AG04450 (cell line): Measurements from ENCODE around the gene ZNF513. TPM values are rescaled to one million over a fixed set of nuclear protein-coding genes. Genes with fewer than 3 reads are reported as not detected.

ENCODE experiments used
- CTCF ChIA-PET: fragments of 300-600, 350-600 bp; formaldehyde crosslinking; extraction: SDS; loops from one replicate; lab custom pipeline; 2022; ENCODE audit warnings: antibody characterized with exemption, inconsistent platforms; lab: Charles Lee
- POLR2A ChIA-PET: fragments of 350-600 bp; formaldehyde crosslinking; extraction: SDS; loops from one replicate; lab custom pipeline; 2021; ENCODE audit warnings: antibody characterized with exemption, inconsistent platforms; lab: Yijun Ruan, JAX
- DNase-seq: peaks from one replicate; pipeline ENCODE4 v3.0.0-alpha.2; 2011; ENCODE audit warnings: low read depth, low spot score
- H3K27ac ChIP-seq: one replicate; pipeline ENCODE4 v1.5.1; 2012; ENCODE audit warnings: low read depth, low read length, control low read depth
- H3K27me3 ChIP-seq: one replicate; pipeline ENCODE4 v1.6.0; 2012; ENCODE audit warnings: low read length; ENCODE audit not compliant: control insufficient read depth, insufficient read depth
- H3K4me3 ChIP-seq: 2 replicates; pipeline ENCODE4 v1.5.1; 2011; ENCODE audit warnings: mild to moderate bottlenecking, low read depth, low read length, control low read depth
- H3K9me3 ChIP-seq: 2 replicates; pipeline ENCODE4 v1.5.1; 2012; ENCODE audit warnings: low read length; ENCODE audit not compliant: control insufficient read depth, insufficient read depth
- polyA minus RNA-seq: library from RNA; depleted of rRNA, polyadenylated mRNA; stranded (reverse); fragments of >200 nt; gene quantifications from 2 replicates; pipeline ENCODE4 v1.2.3, GENCODE V29; 2011; rRNA and poly(A)+ RNA removed
- polyA plus RNA-seq: library from polyadenylated mRNA; depleted of rRNA; stranded (reverse); fragments of >200 nt; gene quantifications from 2 replicates; pipeline ENCODE4 v1.2.3, GENCODE V29; 2011; rRNA removed
- TF ChIP-seq, protein P1 (sequence below): IDR thresholded peaks from 2 replicates; pipeline ENCODE4 v1.5.1; 2011; ENCODE audit warnings: low read depth, low read length, control low read depth, inconsistent platforms

The ZNF513 gene, protein sequence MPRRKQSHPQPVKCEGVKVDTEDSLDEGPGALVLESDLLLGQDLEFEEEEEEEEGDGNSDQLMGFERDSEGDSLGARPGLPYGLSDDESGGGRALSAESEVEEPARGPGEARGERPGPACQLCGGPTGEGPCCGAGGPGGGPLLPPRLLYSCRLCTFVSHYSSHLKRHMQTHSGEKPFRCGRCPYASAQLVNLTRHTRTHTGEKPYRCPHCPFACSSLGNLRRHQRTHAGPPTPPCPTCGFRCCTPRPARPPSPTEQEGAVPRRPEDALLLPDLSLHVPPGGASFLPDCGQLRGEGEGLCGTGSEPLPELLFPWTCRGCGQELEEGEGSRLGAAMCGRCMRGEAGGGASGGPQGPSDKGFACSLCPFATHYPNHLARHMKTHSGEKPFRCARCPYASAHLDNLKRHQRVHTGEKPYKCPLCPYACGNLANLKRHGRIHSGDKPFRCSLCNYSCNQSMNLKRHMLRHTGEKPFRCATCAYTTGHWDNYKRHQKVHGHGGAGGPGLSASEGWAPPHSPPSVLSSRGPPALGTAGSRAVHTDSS
- polyA plus RNA-seq (7.4 and 11.1 TPM in 2 replicates), polyA minus RNA-seq (8.4 and 8.7 TPM in 2 replicates)

DNA sequence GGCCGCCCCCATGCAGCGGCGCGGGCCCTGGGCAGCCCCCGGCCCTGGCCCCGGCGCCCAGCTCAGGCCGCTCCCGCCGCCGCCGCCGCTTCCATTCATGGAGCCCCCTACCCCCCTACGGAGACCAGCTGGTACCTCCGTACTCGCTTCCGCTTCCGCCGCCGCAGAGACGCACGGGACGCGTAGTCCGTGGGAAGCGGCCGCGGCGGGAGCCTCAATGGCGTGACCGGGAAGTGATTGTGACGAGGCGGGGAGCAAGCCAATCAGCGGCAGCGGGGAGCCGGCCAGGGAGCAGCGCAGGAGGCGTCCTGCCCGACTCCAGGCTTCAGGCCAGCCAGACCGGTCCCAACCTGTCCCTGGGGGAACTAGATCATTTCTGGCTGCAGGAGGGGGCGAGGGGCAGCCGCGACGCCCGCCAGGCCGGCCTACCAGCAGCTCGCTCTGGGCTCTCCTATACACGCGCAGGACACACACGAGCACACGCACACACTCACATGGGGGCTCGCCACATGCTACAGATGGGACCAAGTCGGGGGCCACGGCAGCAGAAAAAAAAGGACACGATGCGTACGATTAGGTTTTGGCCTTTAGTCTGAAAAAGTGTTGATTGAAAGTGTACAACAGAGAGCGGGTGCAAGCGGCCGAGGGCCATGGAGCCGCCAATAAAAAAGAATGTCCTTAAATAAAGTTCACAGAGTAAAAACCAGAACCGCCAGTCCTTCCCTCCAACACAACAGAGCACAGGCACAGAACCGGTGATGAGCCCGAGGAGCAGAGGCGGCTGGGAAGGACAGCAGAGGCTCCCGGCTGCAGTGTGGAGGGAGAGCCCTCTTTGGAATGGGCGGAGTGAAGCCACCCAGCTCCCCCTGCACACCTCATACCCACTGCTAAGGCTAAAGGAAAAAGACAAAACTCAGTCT, at the start of gene ZNF513:
Gene ZNF513 (minus strand): TSS at position 109 of the 920 bp plus-strand sequence. CDS start 208 bp downstream, outside the sequence.
- H3K4me3 ChIP-seq: peak within 1 kb of the TSS; percentile 88
- H3K27me3 ChIP-seq: no peaks in the 10 kb centered on the region
- H3K27ac ChIP-seq: peak within 1 kb of the TSS; percentile 95
- TF ChIP-seq, protein P1, sequence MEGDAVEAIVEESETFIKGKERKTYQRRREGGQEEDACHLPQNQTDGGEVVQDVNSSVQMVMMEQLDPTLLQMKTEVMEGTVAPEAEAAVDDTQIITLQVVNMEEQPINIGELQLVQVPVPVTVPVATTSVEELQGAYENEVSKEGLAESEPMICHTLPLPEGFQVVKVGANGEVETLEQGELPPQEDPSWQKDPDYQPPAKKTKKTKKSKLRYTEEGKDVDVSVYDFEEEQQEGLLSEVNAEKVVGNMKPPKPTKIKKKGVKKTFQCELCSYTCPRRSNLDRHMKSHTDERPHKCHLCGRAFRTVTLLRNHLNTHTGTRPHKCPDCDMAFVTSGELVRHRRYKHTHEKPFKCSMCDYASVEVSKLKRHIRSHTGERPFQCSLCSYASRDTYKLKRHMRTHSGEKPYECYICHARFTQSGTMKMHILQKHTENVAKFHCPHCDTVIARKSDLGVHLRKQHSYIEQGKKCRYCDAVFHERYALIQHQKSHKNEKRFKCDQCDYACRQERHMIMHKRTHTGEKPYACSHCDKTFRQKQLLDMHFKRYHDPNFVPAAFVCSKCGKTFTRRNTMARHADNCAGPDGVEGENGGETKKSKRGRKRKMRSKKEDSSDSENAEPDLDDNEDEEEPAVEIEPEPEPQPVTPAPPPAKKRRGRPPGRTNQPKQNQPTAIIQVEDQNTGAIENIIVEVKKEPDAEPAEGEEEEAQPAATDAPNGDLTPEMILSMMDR: no peak
- no peaks in the 10 kb centered on the region; the same call in 1 of the 2 replicates for H3K9me3 ChIP-seq
- ChIA-PET POLR2A (interaction anchor here (0.6 to 3.0 kb wide), 6 partner anchors 11 to 216 kb away, joined by 3 to 34 read pairs (median 6); partner anchors contain the start of genes EIF2B4, GTF3C2, NRBP1 and SNX17), CTCF (interaction anchor here (2.2 kb wide), 1 partner anchor 11 kb away, joined by 10 read pairs; the partner anchor contains the start of genes EIF2B4 and SNX17)
- DNase-seq: peak; percentile 84

DNA sequence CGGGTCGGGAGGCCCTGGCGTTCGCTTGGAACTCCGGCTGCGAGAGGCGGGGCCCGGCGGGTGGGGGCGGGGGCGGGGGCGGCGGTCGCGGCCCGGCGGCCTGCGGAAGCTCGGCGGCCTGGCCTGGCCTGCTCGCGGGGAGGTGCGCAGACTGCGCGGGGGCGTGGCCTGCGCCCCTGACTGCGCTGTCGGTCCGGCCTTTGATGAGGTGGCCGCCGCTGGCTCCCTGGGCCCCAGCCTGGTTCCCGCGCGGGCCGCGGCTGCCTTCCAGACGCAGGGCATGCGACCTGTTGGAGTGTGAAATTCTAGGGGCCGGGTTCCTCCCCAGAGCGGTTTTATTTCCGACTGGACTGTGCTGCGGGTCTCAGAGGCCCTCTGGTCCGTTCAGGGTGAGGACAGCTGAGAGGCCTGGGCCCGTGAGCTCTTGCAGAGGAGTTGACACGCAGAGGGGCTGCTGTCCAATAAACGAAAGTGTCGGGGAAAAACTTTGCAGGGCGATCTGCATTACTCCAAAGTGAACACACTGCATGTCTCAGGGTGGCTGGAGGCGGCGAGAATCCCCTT, 48.5 kb upstream of the ZNF513 start:
- ChIA-PET CTCF (interaction anchor here (0.8 to 2.9 kb wide), 4 partner anchors 22 to 254 kb away, joined by 3 to 11 read pairs (median 4); no protein-coding TSS in a partner anchor), POLR2A (interaction anchor here (0.6 to 3.6 kb wide), 15 partner anchors 12 to 295 kb away, joined by 3 to 43 read pairs (median 5); partner anchors contain the start of genes CCDC121, EIF2B4, GPN1 and GTF3C2)

DNA sequence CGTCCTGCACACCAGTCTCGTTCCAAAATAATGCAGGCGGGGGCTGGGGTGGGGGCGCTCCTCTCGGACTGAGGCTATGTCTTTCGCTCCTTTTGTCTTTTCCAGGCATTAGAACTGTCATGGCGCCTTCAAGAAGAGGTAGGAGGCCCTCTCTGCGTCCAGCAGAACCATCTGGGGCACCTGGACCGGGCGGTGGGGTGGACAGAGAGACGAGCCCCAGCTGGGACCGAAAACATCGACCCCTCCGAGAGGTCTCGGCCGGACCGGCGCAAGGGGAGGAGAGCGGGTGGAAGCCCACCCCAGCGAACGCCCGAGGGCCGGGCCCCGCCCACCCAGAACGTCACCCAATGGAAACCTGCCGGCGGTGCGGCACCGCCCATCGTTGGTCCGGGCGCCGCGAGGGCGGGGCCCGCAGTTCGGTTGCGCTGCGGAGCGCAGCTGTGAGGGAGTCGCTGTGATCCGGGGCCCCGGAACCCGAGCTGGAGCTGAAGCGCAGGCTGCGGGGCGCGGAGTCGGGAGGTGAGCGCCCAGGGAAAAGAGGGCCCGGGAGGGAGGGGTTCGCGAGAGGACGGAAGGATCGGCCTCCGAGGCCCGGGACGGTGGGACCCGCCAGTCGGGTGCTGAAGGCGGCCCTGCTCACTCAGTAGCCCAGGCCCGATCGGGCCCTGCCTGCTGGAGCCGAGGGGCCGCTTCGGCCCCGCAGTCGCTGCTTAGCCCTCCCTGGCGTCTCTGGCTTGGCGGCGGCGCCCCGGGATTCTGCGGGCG, 47.9 kb upstream of the ZNF513 start, which contains the start of gene NRBP1:
Gene NRBP1 (plus strand): TSS at position 419 of the 765 bp plus-strand sequence. CDS start 4,643 bp downstream, outside the sequence.
- peak; percentile 68 for DNase-seq
- CTCF ChIA-PET: interaction anchor here (0.9 to 1.3 kb wide), 4 partner anchors 21 to 255 kb away, joined by 3 to 5 read pairs (median 4); no protein-coding TSS in a partner anchor
- Histone ChIP-seq H3K9me3 (no peaks in the 10 kb centered on the region; the same call in 1 of the 2 replicates), H3K27me3 (no peaks in the 10 kb centered on the region), H3K4me3 (peak within 1 kb of the TSS; percentile 80), H3K27ac (peak within 1 kb of the TSS; percentile 89)
- POLR2A ChIA-PET: interaction anchor here (0.6 to 3.6 kb wide), 14 partner anchors 13 to 235 kb away, joined by 3 to 43 read pairs (median 5); partner anchors contain the start of genes CCDC121, GPN1, GTF3C2 and PPM1G
- TF ChIP-seq, protein P1: no peak

More for the DNA sequence above, 48.5 kb upstream of the ZNF513 start:
- no peaks in the 10 kb centered on the region; the same call in 1 of the 2 replicates for H3K9me3 ChIP-seq
- TF ChIP-seq, protein P1: no peak
- no peaks in the 10 kb centered on the region for H3K27me3 ChIP-seq
- peak overlapping the region; percentile 80 for H3K4me3 ChIP-seq
- DNase-seq: peak; percentile 55
- peak overlapping the region; percentile 89 for H3K27ac ChIP-seq
